Prostate gland (tissue), 2 donors: ENCODE measurements around the gene ATP8B3.

ENCODE experiments used
- CTCF ChIP-seq, 4 experiments: fragments of 200-600 bp in 2 of 4; fragments of 450-650 bp in 2 of 4; sonication (generic) in 2 of 4; IDR thresholded peaks; 1 replicate in 3 of 4; 2 replicates in 1 of 4; pipeline ENCODE4 v1.5.1; 2016 to 2019; ENCODE audit warnings: antibody characterized with exemption in 4 of 4, mild to moderate bottlenecking in 2 of 4, moderate library complexity in 2 of 4
- POLR2A ChIP-seq: fragments of 450-650 bp; IDR thresholded peaks from one replicate; pipeline ENCODE4 v1.6.1; 2016; ENCODE audit warnings: antibody characterized with exemption, mild to moderate bottlenecking
- POLR2AphosphoS5 ChIP-seq: sonication (generic); formaldehyde crosslinking; IDR thresholded peaks from one replicate; pipeline ENCODE4 v1.6.1; 2017; ENCODE audit warnings: antibody characterized with exemption

GRCh38 chr19:1752757-1753728, 59.0 kb downstream of the ATP8B3 start, which contains the start of gene ONECUT3:
- TF ChIP-seq CTCF (IDR thresholded peaks at IDR 0.05) = no peak
- TF ChIP-seq POLR2A = no peak
- TF ChIP-seq POLR2AphosphoS5 = no peak
